NCI-H748 treated with DMSO at 0.1 percent for 48 hours (cell line): ENCODE results near the gene CCDC167.
"Not testable (repeated sequence)": the region's sequence is repeated elsewhere in the genome, so short reads cannot be mapped to it uniquely, and the experiment has no call there.

Experiments
- DNase-seq: peaks from one replicate; lab custom pipeline; 2025; lab: John Stamatoyannopoulos, UW

The CCDC167 gene

GRCh38 chr6:37463110-37463509 lies 36.6 kb downstream of the CCDC167 start:
- DNase-seq, result no peak

- no peak for DNase-seq
These were observed 38.9 kb downstream of the CCDC167 start for GRCh38 chr6:37460805-37461204.

GRCh38 chr6:37459981-37460800 lies 39.5 kb downstream of the CCDC167 start:
- DNase-seq, result no peak

- DNase-seq, result no peak
These were observed 42.7 kb downstream of the CCDC167 start for GRCh38 chr6:37456816-37457560.

GRCh38 chr6:37456126-37456525 lies 43.6 kb downstream of the CCDC167 start:
- no peak for DNase-seq

- DNase-seq, result no peak
These were observed 45.1 kb downstream of the CCDC167 start for GRCh38 chr6:37454420-37455140.

GRCh38 chr6:37452522-37452921 lies 47.2 kb downstream of the CCDC167 start:
- DNase-seq, result no peak

- DNase-seq, result no peak
These were observed 48.1 kb downstream of the CCDC167 start for GRCh38 chr6:37451441-37452193.

- no peak for DNase-seq
These were observed 49.7 kb downstream of the CCDC167 start for GRCh38 chr6:37449984-37450383.

GRCh38 chr6:37443216-37443542 lies 56.5 kb downstream of the CCDC167 start:
- not testable (repeated sequence) for DNase-seq

- no peak for DNase-seq
These were observed 57.1 kb downstream of the CCDC167 start for GRCh38 chr6:37442416-37443215.

GRCh38 chr6:37441651-37442050 lies 58.0 kb downstream of the CCDC167 start:
- DNase-seq, result no peak

- DNase-seq, result no peak
These were observed 60.8 kb downstream of the CCDC167 start for GRCh38 chr6:37438930-37439329.

- DNase-seq, result no peak
These were observed 63.9 kb downstream of the CCDC167 start for GRCh38 chr6:37435816-37436215.

GRCh38 chr6:37435373-37435772 lies 64.3 kb downstream of the CCDC167 start:
- DNase-seq, result no peak

- no peak for DNase-seq
These were observed 65.9 kb downstream of the CCDC167 start for GRCh38 chr6:37433657-37434271.
